Fibroblast of lung (primary cell): ENCODE measurements around the gene STEAP1. TPM values are rescaled to one million over a fixed set of nuclear protein-coding genes. Genes with fewer than 3 reads are reported as not detected.

Experiments used
- DNase-seq, 2 donors: peaks; one replicate each; pipeline versions ENCODE4 v3.0.0 to v3.0.0-alpha.2; 2010; ENCODE audit warnings: low read depth in 2 of 2
- H2AFZ ChIP-seq: 2 replicates; pipeline ENCODE4 v1.5.1; 2012; ENCODE audit warnings: low read length, control low read depth, inconsistent platforms
- H3K27ac ChIP-seq: 2 replicates; pipeline ENCODE4 v1.5.1; 2011; ENCODE audit warnings: low read length, control low read depth; ENCODE audit not compliant: insufficient read depth
- H3K27me3 ChIP-seq: 2 replicates; pipeline ENCODE4 v1.5.1; 2011; ENCODE audit warnings: mild to moderate bottlenecking, low read length; ENCODE audit not compliant: control insufficient read depth, insufficient read depth
- H3K36me3 ChIP-seq: 2 replicates; pipeline ENCODE4 v1.5.1; 2011; ENCODE audit warnings: low read length; ENCODE audit not compliant: control insufficient read depth, insufficient read depth
- H3K4me1 ChIP-seq: 2 replicates; pipeline ENCODE4 v1.5.1; 2011; ENCODE audit warnings: low read length; ENCODE audit not compliant: control insufficient read depth, insufficient read depth; ENCODE audit errors: extremely low read depth
- H3K4me2 ChIP-seq: 2 replicates; pipeline ENCODE4 v1.5.1; 2011; ENCODE audit warnings: low read length, control low read depth; ENCODE audit not compliant: insufficient read depth; ENCODE audit errors: extremely low read depth
- H3K4me3 ChIP-seq, 4 experiments: fragments of 200-600 bp in 1 of 4; sonication (generic) in 1 of 4; replicated peaks in 1 of 4; 2 replicates each; pipeline ENCODE4 v1.5.1; 2011 to 2016; ENCODE audit warnings: low read length in 4 of 4, low read depth in 3 of 4, mild to moderate bottlenecking in 3 of 4, control low read depth in 2 of 4, inconsistent platforms in 1 of 4, mixed read lengths in 1 of 4; ENCODE audit not compliant: insufficient read depth in 1 of 4; ENCODE audit errors: control extremely low read depth in 1 of 4
- H3K79me2 ChIP-seq: 2 replicates; pipeline ENCODE4 v1.5.1; 2012; ENCODE audit warnings: mild to moderate bottlenecking, low read length, inconsistent platforms; ENCODE audit not compliant: control insufficient read depth, insufficient read depth
- H3K9ac ChIP-seq: 2 replicates; pipeline ENCODE4 v1.5.1; 2011; ENCODE audit warnings: mild to moderate bottlenecking, low read length, control low read depth; ENCODE audit not compliant: insufficient read depth
- H3K9me3 ChIP-seq: 2 replicates; pipeline ENCODE4 v1.5.1; 2012; ENCODE audit warnings: low read depth, low read length; ENCODE audit not compliant: control insufficient read depth, insufficient read depth
- H4K20me1 ChIP-seq: 2 replicates; pipeline ENCODE4 v1.5.1; 2011; ENCODE audit warnings: low read length; ENCODE audit not compliant: control insufficient read depth, insufficient read depth; ENCODE audit errors: extremely low read depth
- CTCF ChIP-seq, 2 donors: IDR thresholded peaks in 1 of 2; conservative IDR thresholded peaks in 1 of 2; 1 replicate in 1 of 2; 2 replicates in 1 of 2; pipeline ENCODE4 v1.5.1; 2011 to 2012; ENCODE audit warnings: low read length in 2 of 2, control low read depth in 1 of 2, inconsistent platforms in 1 of 2, low read depth in 1 of 2, mild to moderate bottlenecking in 1 of 2
- EZH2 ChIP-seq: IDR thresholded peaks from 2 replicates; pipeline ENCODE4 v1.5.1; 2012; ENCODE audit warnings: low read length, control low read depth, mild to moderate bottlenecking; ENCODE audit errors: missing control alignments
- polyA plus RNA-seq, 2 donors: library from polyadenylated mRNA; depleted of rRNA in 1 of 2; stranded (reverse) in 1 of 2; unstranded in 1 of 2; fragments of >200 nt; gene quantifications; 2 replicates each; pipeline ENCODE4 v1.2.1, GENCODE V29; 2011 to 2012; ENCODE audit warnings: missing spikeins in 1 of 2
- total RNA-seq: library from RNA; depleted of rRNA; stranded (reverse); fragments of >200 nt; gene quantifications from 2 replicates; pipeline ENCODE4 v1.2.1, GENCODE V29; 2014

Gene STEAP1
- total and polyA plus RNA-seq, 2 donors (not counting 1 experiment from before 2014, with no cell fraction given), result 26.1 to 60.9 TPM

- TF ChIP-seq EZH2 (no peak), CTCF (conservative IDR thresholded peaks at IDR 0.05 in 1 of 2, IDR thresholded peaks at IDR 0.05 in 1 of 2; ENCODE audit: low read depth in 1 of 2, low read length in 2 of 2) (no peak)
- no peaks in the 10 kb centered on the region for H4K20me1 ChIP-seq
- no peaks in the 10 kb centered on the region for H3K79me2 ChIP-seq
- DNase-seq, result no peak
- H3K4me3 ChIP-seq, result peak overlapping the region; percentile 56 to 92 (median 68)
- H3K9me3 ChIP-seq, result no peaks in the 10 kb centered on the region
- H2AFZ ChIP-seq, result peak overlapping the region; percentile 88
- peak overlapping the region; percentile 70 for H3K9ac ChIP-seq
- H3K27ac ChIP-seq, result peak overlapping the region; percentile 46
- H3K4me2 ChIP-seq, result peak overlapping the region; percentile 96
- peaks cover 2% of the 10 kb centered on the region for H3K4me1 ChIP-seq
- H3K36me3 ChIP-seq, result no peaks in the 10 kb centered on the region
- no peaks in the 10 kb centered on the region for H3K27me3 ChIP-seq
Observed at GRCh38 chr7:90212149-90212495, 57.9 kb downstream of the STEAP1 start.

- Histone ChIP-seq H3K79me2 (no peaks in the 10 kb centered on the region), H3K4me3 (peak overlapping the region in 1 of 4 experiments; percentile 92), H3K9ac (no peak overlapping the region), H3K36me3 (no peaks in the 10 kb centered on the region), H3K9me3 (no peaks in the 10 kb centered on the region), H4K20me1 (no peaks in the 10 kb centered on the region), H3K4me1 (peaks cover 2% of the 10 kb centered on the region), H3K4me2 (no peak overlapping the region), H3K27ac (no peak overlapping the region), H2AFZ (no peak overlapping the region), H3K27me3 (no peaks in the 10 kb centered on the region)
- no peak for TF ChIP-seq EZH2
- TF ChIP-seq CTCF (conservative IDR thresholded peaks at IDR 0.05 in 1 of 2, IDR thresholded peaks at IDR 0.05 in 1 of 2; ENCODE audit: low read depth in 1 of 2, low read length in 2 of 2), result no peak
- no peak for DNase-seq
Observed at GRCh38 chr7:90213521-90213920, 59.3 kb downstream of the STEAP1 start.

Other genes with a start within 250 kb of the STEAP1 start
- 26.3 and 29.8 TPM in 2 replicates for gene STEAP2, start 57.3 kb downstream of the STEAP1 start, total RNA-seq
- gene STEAP2, start 57.3 kb downstream of the STEAP1 start, polyA plus RNA-seq, result 11.4 and 16.5 TPM in 2 replicates
- gene CFAP69, start 90.7 kb downstream of the STEAP1 start, total RNA-seq, result 6.2 and 7.1 TPM in 2 replicates
- 0.99 and 1.3 TPM in 2 replicates for gene CFAP69, start 90.7 kb downstream of the STEAP1 start, polyA plus RNA-seq
- under 0.01 TPM in 1 of 2 replicates, not detected in the other for gene FAM237B, start 166.8 kb downstream of the STEAP1 start, total RNA-seq
- gene FAM237B, start 166.8 kb downstream of the STEAP1 start, polyA plus RNA-seq, result 0.03 TPM in 1 of 2 replicates, not detected in the other
- 13.4 and 18.7 TPM in 2 replicates for gene GTPBP10, start 192.2 kb downstream of the STEAP1 start, total RNA-seq
- gene GTPBP10, start 192.2 kb downstream of the STEAP1 start, polyA plus RNA-seq, result 18.6 and 24.7 TPM in 2 replicates
- 28.5 and 44.8 TPM in 2 replicates for gene CLDN12, start 249.0 kb downstream of the STEAP1 start, total RNA-seq
- 41.5 and 41.8 TPM in 2 replicates for gene CLDN12, start 249.0 kb downstream of the STEAP1 start, polyA plus RNA-seq